HS-5 (cell line): ENCODE measurements around the gene GSN.

Experiments
- DNase-seq: peaks from one replicate; pipeline ENCODE4 v3.0.0-alpha.2; 2012; ENCODE audit warnings: low read depth

The GSN gene

DNA sequence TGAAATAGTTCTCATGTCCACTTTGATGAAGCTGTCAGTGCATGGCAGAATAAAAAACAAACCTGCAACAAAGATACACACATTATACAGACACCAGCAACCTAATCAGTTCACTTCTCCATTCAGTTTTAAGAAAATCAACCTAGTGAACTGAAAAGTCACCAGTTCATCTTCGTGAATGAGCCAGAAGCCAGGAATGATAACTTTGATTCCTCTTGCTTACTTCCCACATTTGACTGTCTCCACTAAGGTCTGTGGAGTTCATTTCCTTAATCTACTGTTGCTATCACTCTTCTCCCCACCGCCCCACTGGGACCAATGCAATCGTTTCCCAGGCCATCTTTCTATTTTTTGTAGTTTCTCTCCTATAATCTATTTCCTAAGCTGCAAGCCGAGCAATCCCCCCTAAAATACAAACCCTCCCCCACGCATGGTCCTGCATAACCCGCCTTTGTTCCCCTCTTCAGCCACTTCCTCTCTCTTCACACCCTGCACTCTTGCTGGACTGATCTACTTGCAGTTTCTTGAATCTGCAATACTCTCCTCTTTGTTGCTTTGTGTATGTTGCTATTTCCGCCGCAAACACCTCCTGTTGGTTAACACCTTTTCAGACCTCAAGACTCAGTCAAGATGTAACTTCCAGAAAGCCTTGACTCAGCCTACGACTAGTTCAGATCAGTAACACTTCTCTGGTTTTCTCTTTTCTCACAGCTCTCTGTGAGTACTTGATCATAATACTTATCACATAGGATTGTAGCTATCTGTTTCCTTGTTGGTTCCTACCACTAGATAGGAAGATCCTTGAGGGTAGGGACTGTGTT lies 85.5 kb downstream of the GSN start:
- no peak for DNase-seq

- no peak for DNase-seq
Measured at GRCh38 chr9:121354141-121354540, 86.2 kb downstream of the GSN start.

DNA sequence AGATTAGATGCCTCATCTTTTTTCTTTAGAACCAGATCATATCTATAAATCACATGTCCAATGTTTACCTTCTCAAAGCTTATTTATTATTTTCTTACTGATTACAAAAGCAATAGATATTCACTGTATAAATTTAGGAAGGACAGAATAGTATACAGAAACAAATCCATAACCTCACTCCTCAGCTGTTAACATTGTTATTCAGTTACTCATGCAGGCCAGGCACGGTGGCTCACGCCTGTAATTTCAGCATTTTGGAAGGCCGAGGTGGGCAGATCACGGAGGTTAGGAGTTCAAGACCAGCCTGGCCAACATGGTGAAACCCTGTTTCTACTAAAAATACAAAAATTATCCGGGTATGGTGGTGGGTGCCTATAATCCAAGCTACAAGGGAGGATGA lies 86.8 kb downstream of the GSN start:
- DNase-seq: no peak

- no peak for DNase-seq
Measured at GRCh38 chr9:121357011-121357410, 89.0 kb downstream of the GSN start.

DNA sequence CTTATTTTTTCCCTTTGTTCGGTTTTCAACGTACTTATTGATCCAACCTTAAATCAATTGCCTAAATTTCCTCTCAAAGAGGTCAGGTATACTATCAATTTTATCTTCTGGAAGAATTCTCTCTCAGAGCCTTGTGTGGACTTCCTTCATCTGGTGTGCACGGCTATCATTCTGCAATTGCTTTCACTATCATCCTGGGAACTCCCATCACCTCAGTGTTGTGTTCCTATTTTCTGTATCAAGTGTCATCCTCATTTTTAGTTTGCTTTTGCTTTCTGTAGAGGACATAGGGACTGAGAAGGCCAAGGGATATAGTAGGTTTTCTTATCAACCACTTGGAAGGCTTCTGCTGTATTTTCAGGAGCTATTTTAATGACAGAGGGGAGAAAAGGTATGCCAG lies 90.8 kb downstream of the GSN start:
- DNase-seq: no peak

GRCh38 chr9:121359351-121360294 lies 91.7 kb downstream of the GSN start:
- DNase-seq: no peak

DNA sequence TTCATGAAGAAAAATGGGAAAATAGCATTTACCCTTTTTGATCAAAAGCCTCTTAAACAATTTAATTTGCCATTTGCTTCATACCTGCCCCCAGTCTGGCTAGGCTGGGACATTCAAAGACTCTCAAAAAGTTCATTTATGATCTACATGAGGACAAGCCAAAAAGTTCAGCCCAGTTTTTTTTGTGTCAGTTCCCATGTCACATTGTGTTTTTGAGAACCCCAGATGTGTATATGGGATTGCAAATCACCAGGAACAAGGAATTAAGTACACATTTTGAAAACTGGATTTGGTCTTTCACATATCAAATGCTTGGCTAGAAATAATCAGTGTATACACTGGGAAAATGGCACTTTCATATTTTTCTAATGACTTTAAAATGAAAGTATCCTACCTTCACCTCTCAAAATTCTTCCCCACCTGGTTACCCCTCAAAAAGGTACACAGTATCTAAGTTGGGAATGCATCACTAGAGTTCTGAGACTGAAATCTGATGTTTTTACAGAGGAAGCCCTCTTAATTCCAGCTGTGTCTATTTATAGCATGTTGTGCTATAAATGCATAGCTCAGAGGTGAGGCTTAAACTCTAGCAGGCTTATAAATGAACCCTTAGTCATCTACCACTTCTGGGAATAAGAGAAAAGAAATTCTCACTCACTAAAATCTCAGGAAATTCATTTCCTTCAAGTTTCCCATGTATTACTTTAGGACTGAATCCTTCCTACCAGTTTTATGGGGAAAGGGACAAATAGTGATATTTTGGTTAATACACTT lies 92.8 kb downstream of the GSN start:
- DNase-seq: peak; percentile 77

- DNase-seq: peak; percentile 83
Measured at GRCh38 chr9:121362813-121363621, 95.1 kb downstream of the GSN start.

- no peak for DNase-seq
Measured at GRCh38 chr9:121363622-121363961, 95.6 kb downstream of the GSN start.

DNA sequence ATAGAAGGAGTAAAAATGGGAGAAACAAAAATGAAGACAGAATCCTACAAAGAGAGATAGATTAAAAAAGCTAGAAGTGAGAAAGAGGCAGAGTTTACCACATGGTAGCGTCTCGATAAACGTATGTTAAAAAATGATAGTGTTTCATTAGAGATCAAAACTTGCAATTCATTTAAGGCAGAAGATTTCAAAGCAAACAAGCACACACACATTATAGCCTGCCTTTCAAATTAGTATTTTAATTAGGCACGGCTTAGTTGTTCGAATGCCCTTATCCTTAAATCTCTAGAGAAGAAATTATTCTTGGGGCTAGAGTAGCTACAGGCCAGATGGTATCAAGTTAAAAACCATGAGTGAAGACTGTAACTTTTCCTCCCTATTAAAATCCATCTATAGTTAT lies 96.1 kb downstream of the GSN start:
- DNase-seq: no peak

GRCh38 chr9:121364886-121365285 lies 96.9 kb downstream of the GSN start:
- no peak for DNase-seq

- DNase-seq: no peak
Measured at GRCh38 chr9:121365564-121365963, 97.6 kb downstream of the GSN start.

DNA sequence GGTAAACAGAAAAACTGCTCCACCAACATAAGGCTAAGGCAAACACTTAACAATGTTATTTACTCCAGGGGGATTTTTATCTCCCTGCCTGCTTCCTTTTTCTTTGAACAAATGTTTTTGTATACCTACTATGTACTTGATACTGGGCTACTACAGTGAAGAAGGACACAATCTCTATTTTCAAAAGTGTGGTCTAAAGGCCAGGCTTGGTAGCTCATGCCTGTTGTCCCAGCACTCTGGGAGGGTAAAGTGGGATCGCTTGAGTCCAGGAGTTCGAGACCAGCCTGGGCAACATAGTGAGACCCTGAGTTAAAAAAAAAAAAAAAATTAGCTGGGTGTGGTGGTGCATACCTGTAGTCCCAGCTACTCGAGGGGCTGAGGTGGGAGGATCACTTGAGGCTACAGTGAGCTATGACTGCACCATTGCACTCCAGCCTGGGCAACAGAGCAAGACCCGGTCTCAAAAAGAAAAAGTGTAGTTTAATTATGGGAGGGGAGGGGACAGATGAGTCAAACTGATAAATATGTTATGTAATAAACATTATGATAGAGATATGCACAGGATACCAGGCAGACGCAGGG lies 98.7 kb downstream of the GSN start:
- DNase-seq: no peak

GRCh38 chr9:121367306-121368137 lies 99.6 kb downstream of the GSN start:
- no peak for DNase-seq

GRCh38 chr9:121368138-121368522 lies 100.2 kb downstream of the GSN start:
- no peak for DNase-seq

DNA sequence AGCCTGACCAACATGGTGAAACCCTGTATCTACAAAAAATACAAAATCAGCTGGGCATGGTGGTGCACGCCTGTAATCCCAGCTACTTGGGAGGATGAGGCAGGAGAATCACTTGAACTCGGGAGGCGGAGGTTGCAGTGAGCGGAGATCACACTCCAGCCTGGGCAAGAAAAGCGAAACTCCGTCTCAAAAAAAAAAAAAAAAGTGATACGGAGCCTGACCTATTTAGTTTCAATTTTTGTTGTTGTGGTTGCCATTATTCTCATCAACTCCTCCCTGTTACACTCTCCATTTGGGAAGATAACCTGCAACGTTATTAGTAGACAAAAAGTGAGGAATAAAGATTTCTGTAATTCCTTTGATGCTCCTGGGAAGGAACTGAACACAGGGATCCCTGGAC lies 100.8 kb downstream of the GSN start:
- no peak for DNase-seq

DNA sequence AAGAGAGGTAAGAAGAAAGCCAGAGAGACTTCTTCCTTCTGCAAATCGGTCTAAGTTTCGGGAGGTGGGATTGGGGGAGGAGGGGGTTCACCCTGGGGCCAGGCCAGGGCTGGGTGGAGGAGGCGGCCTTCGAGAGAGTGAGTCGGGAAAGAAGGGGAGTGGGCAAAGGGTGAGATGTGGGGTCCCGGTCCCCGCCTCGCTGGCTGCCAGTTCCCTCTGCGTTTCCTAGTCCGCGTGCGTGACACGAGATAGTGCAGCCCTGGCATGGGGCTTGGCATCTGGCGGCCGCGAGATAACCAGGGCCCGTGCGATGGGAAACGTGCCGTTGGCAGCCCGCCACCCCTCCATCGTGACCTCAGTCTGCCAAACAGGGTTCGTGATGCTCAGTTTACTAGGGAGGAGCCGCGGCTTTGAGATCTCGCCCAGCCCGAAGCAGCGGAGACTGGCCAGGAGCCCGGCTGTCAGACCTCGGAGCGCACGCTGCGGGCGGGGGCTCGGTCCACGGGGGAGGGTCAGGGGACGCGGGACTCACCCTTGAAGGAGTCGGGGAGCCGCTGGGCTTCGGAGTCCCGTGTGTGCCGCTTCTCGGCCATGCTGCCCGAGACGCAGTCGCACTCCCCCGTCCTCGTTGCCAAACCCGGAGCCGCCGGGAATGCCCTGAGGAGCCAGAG lies 101.8 kb downstream of the GSN start, which contains the start of gene STOM:
Gene STOM (minus strand): TSS at position 656 of the 671 bp plus-strand sequence. CDS start 63 bp downstream, at position 593.
- DNase-seq: peak; percentile 67

DNA sequence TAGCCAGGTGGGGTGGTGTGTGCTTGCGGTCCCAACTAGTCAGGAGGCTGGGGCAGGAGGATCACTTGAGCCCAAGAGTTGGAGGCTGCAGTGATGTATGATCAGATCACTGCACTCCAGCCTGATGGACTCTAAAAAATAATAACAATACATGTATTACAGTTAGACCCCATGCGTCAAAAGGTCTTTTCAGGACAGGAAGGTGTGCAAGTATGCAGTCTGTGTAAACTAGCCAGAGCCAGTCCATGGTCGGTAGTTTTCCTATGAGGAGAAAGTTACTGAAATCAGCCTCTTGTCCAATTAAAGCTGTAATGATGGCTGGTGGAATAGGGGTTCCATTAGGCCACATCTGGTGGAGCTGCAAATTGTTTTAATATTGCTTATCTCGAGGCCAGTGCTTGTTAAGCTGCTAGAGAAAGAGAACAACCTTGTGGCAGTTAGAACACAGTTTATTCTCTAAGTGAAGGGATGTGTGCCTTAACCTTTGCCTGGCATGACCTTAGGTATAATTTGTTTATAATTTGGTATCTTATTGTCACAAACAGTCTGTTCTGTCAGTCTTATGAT lies 103.6 kb downstream of the GSN start:
- no peak for DNase-seq
